Measurements from ENCODE around the gene MDM2.

GRCh38 chr12:68856510-68856909, 48.5 kb downstream of the MDM2 start:
- TF ChIP-seq POLR2A (IDR thresholded peaks at IDR 0.05) (no peak), CTCF (IDR thresholded peaks at IDR 0.05) (no peak)

All from vagina (tissue), 2 donors.